SU-DHL-6 (cell line): Measurements from ENCODE around the gene GNAS.

ENCODE experiments used
- CTCF ChIP-seq: fragments of 200-600 bp; sonication (generic); IDR thresholded peaks from one replicate; pipeline ENCODE4 v1.5.1; 2017; ENCODE audit warnings: antibody characterized with exemption, mild to moderate bottlenecking, low read length, moderate library complexity; ENCODE audit not compliant: insufficient read depth, poor library complexity, severe bottlenecking
- EZH2phosphoT487 ChIP-seq: fragments of 200-600 bp; sonication (generic), shearing (Covaris generic); conservative IDR thresholded peaks from 2 replicates; pipeline ENCODE4 v1.6.1; 2018; ENCODE audit warnings: mild to moderate bottlenecking, antibody characterized with exemption, low read length, moderate library complexity, mixed read lengths

DNA sequence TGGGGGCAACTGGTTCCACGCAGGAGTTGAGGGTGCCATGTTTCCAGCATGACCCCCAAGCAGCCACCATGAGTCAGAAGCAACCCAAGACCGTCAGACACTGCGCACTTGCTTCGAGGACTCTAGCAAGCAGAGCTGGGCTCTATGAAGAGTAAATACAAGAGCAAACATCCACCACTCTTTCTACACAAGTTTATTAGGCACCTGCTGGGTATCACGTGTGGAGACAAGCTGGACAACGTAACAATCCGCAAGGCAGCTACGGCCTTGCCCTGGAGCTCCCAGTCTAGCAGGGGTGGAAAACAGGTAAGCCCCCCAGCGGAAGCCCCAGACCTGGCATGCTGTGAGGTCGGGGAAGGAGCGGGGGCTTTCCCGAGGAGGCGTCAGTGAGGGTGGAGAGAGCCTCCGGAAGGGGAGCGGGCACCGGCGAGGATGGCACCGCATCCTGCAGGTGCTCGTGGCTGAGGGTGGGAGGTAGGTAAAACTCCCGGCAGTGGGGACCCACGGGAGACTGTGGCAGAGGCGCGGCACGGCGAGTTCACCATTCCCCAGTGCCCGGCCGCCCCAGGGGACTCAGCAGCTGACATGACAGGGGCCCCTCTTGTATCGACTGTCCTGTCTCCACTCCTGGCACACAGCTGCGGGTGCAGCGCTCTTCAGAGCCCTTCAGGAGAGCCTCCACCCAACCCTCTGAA, 35.4 kb upstream of the GNAS start:
- TF ChIP-seq CTCF, result no peak
- TF ChIP-seq EZH2phosphoT487, result no peak
